ENCODE data around the gene KHSRP. TPM values are rescaled to one million over a fixed set of nuclear protein-coding genes. Genes with fewer than 3 reads are reported as not detected.
"Not testable (repeated sequence)": the region's sequence is repeated elsewhere in the genome, so short reads cannot be mapped to it uniquely, and the experiment has no call there.

KHSRP gene
- total RNA-seq, 1 experiment from 2014 or later = 142 TPM

GRCh38 chr19:6452223-6452614, 27.6 kb upstream of the KHSRP start:
- DNase-seq (ENCODE audit: low read depth) = no peak

- no peak for DNase-seq (ENCODE audit: low read depth)
These were observed 27.1 kb upstream of the KHSRP start for GRCh38 chr19:6451583-6452222.

GRCh38 chr19:6450166-6450565, 25.6 kb upstream of the KHSRP start:
- DNase-seq (ENCODE audit: low read depth) = no peak

- no peak for DNase-seq (ENCODE audit: low read depth)
These were observed 23.4 kb upstream of the KHSRP start for GRCh38 chr19:6448045-6448444.

GRCh38 chr19:6446452-6446851, 21.8 kb upstream of the KHSRP start:
- no peak for DNase-seq (ENCODE audit: low read depth)

GRCh38 chr19:6443986-6444385, 19.4 kb upstream of the KHSRP start:
- DNase-seq (ENCODE audit: low read depth) = no peak

- DNase-seq (ENCODE audit: low read depth) = no peak
These were observed 17.6 kb upstream of the KHSRP start for GRCh38 chr19:6442087-6442688.

- no peak for DNase-seq (ENCODE audit: low read depth)
These were observed 16.3 kb upstream of the KHSRP start for GRCh38 chr19:6440905-6441304.

GRCh38 chr19:6439743-6440142, 15.1 kb upstream of the KHSRP start:
- DNase-seq (ENCODE audit: low read depth) = no peak

- DNase-seq (ENCODE audit: low read depth) = no peak
These were observed 9.1 kb upstream of the KHSRP start, which contains the start of gene SLC25A41 for GRCh38 chr19:6433663-6434062. Gene SLC25A41, minus strand, starts transcription at chr19:6433763. Its CDS starts 70 bp downstream, at chr19:6433693.

- no peak for DNase-seq (ENCODE audit: low read depth)
These were observed 8.6 kb upstream of the KHSRP start for GRCh38 chr19:6433165-6433564.

- no peak for DNase-seq (ENCODE audit: low read depth)
These were observed 7.3 kb upstream of the KHSRP start for GRCh38 chr19:6431891-6432290.

- no peak for DNase-seq (ENCODE audit: low read depth)
These were observed 5.0 kb upstream of the KHSRP start for GRCh38 chr19:6429419-6430221.

- not testable (repeated sequence) for DNase-seq (ENCODE audit: low read depth)
These were observed 4.2 kb upstream of the KHSRP start for GRCh38 chr19:6428692-6429418.

- DNase-seq (ENCODE audit: low read depth) = no peak
These were observed 2.5 kb upstream of the KHSRP start for GRCh38 chr19:6427131-6427530.

- DNase-seq (ENCODE audit: low read depth) = no peak
These were observed 1.4 kb upstream of the KHSRP start for GRCh38 chr19:6425732-6426620.

- DNase-seq (ENCODE audit: low read depth) = peak; percentile 100
These were observed 524 bp upstream of the KHSRP start for GRCh38 chr19:6424939-6425731.

- DNase-seq (ENCODE audit: low read depth) = peak; percentile 53
These were observed 964 bp downstream of the KHSRP start for GRCh38 chr19:6423499-6424194.
